Kidney (tissue), 14 donors: ENCODE results near the gene LRRC73. TPM values are rescaled to one million over a fixed set of nuclear protein-coding genes. Genes with fewer than 3 reads are reported as not detected.

ENCODE experiments used
- DNase-seq, 5 donors: peaks; one replicate each; pipeline ENCODE4 v3.0.0-alpha.2; 2013 to 2020
- FAIRE-seq: peaks from 2 replicates; lab custom pipeline; 2012; peaks lifted over from hg19 to GRCh38; lab: Jason Lieb, UNC
- H3K27ac ChIP-seq, 2 donors: one replicate each; pipeline ENCODE4 v1.7.0; 2013; ENCODE audit warnings: low read depth in 2 of 2, low read length in 2 of 2, inconsistent platforms in 1 of 2
- H3K27me3 ChIP-seq: one replicate; pipeline ENCODE4 v1.7.1; 2013; ENCODE audit warnings: low read length, inconsistent platforms; ENCODE audit not compliant: control insufficient read depth, insufficient read depth
- H3K36me3 ChIP-seq, 3 donors: one replicate each; pipeline versions ENCODE4 v1.7.0 to v1.7.1; 2013; ENCODE audit warnings: low read length in 3 of 3, control low read depth in 1 of 3, inconsistent platforms in 1 of 3; ENCODE audit not compliant: insufficient read depth in 3 of 3, control insufficient read depth in 2 of 3
- H3K4me1 ChIP-seq, 3 donors: one replicate each; pipeline versions ENCODE4 v1.7.0 to v1.7.1; 2013; ENCODE audit warnings: low read length in 3 of 3, inconsistent platforms in 1 of 3, low read depth in 1 of 3; ENCODE audit not compliant: control insufficient read depth in 2 of 3, insufficient read depth in 2 of 3
- H3K4me3 ChIP-seq, 3 donors: one replicate each; pipeline versions ENCODE4 v1.7.0 to v1.8.1; 2013; ENCODE audit warnings: low read length in 3 of 3, control low read depth in 1 of 3, inconsistent platforms in 1 of 3
- H3K9ac ChIP-seq, 3 donors: one replicate each; pipeline versions ENCODE4 v1.7.0 to v1.7.1; 2013; ENCODE audit warnings: low read length in 3 of 3, control low read depth in 1 of 3, inconsistent platforms in 1 of 3
- H3K9me3 ChIP-seq, 3 donors: one replicate each; pipeline versions ENCODE4 v1.7.0 to v1.7.1; 2013; ENCODE audit warnings: low read length in 3 of 3, control low read depth in 1 of 3, inconsistent platforms in 1 of 3; ENCODE audit not compliant: control insufficient read depth in 2 of 3, insufficient read depth in 1 of 3
- CTCF ChIP-seq: IDR thresholded peaks from 3 replicates; pipeline ENCODE4 v1.5.1; 2012; ENCODE audit warnings: mild to moderate bottlenecking, moderate library complexity, borderline replicate concordance; ENCODE audit not compliant: insufficient read depth; ENCODE audit errors: extremely low read depth
- intact Hi-C: fragments of 100-400 bp; cut with DNase I; formaldehyde crosslinking; loops from one replicate; pipeline ENCODE4 v1.11.1; 2022
- polyA plus RNA-seq: library from polyadenylated mRNA; stranded (reverse); fragments of 350-450 nt; fragmentation: Illumina TruSeq; extraction: RNeasy Lipid Tissue Mini Kit (QIAGEN cat#74804); gene quantifications from one replicate; pipeline ENCODE4 v1.2.3, GENCODE V29; 2014; ENCODE audit warnings: low read depth, low replicate concordance; ENCODE audit not compliant: insufficient read depth
- total RNA-seq: library from RNA; stranded (reverse); fragmentation: NEBNext Ultra II Directional; extraction: Animal tissue kit (Norgen Biotek cat#: 25700); gene quantifications from one replicate; pipeline ENCODE4 v1.2.1, GENCODE V29; 2021
- donor health status: control.
- donor health status: control.
- donor health status: control.
- donor health status: control.
- donor health status: control.
- donor health status: DM: yes; HTN: yes; CAD: no.
- donor health status: Normal renal cell carcinoma (clear cell type).

LRRC73 gene
- total and polyA plus RNA-seq, 2 donors from 2014 or later, result 1.5 to 4.6 TPM

GRCh38 chr6:43481075-43481474 lies 29.1 kb downstream of the LRRC73 start:
- H3K9ac ChIP-seq, result no peak overlapping the region
- H3K27me3 ChIP-seq, result no peaks in the 10 kb centered on the region
- DNase-seq (no peak), FAIRE-seq (no peak)
- peaks cover 0 to 2% (median 0%) of the 10 kb centered on the region in 3 donors for H3K36me3 ChIP-seq
- H3K27ac ChIP-seq, result no peak overlapping the region
- intact Hi-C loops, result no loop called here
- peaks cover 4 to 11% (median 6%) of the 10 kb centered on the region in 3 donors for H3K4me1 ChIP-seq
- no peak overlapping the region for H3K4me3 ChIP-seq
- no peak for TF ChIP-seq CTCF
- H3K9me3 ChIP-seq, result no peaks in the 10 kb centered on the region

GRCh38 chr6:43478008-43478372 lies 32.2 kb downstream of the LRRC73 start:
- TF ChIP-seq CTCF, result no peak
- intact Hi-C loops, result no loop called here
- Histone ChIP-seq H3K4me3 (peak overlapping the region; percentile 59 to 81 (median 78)), H3K9ac (peak overlapping the region; percentile 20 to 92 (median 83)), H3K9me3 (no peaks in the 10 kb centered on the region), H3K27ac (no peak overlapping the region), H3K4me1 (peaks cover 4 to 11% (median 6%) of the 10 kb centered on the region in 3 donors), H3K27me3 (no peaks in the 10 kb centered on the region), H3K36me3 (peaks cover 0 to 2% (median 0%) of the 10 kb centered on the region in 3 donors)
- FAIRE-seq, result no peak
- DNase-seq, result no peak

GRCh38 chr6:43477235-43478007 lies 32.7 kb downstream of the LRRC73 start, which contains the start of gene TJAP1:
Gene TJAP1, plus strand, starts transcription at chr6:43477570. Its CDS starts 21,432 bp downstream, at chr6:43499002.
- Histone ChIP-seq H3K4me3 (peak within 1 kb of the TSS; percentile 59 to 81 (median 78)), H3K4me1 (peaks cover 4 to 11% (median 6%) of the 10 kb centered on the region in 3 donors), H3K27me3 (no peaks in the 10 kb centered on the region), H3K9me3 (no peaks in the 10 kb centered on the region), H3K9ac (peak within 1 kb of the TSS; percentile 35 to 92 (median 83)), H3K27ac (peak within 1 kb of the TSS in 1 of 2 donors; percentile 65), H3K36me3 (peaks cover 0 to under 1% (median 0%) of the 10 kb centered on the region in 3 donors)
- peak; percentile 96 to 97 (median 97) for DNase-seq
- intact Hi-C loops, result no loop called here
- no peak for FAIRE-seq
- TF ChIP-seq CTCF, result no peak
